HL-60/S4 (cell line): ENCODE measurements around the gene GABRG3.

Source experiments
- in situ Hi-C: fragments of 300-500 bp; cut with MboI; formaldehyde crosslinking; loops from 2 replicates; pipeline ENCODE4 v1.14.3; 2022; ENCODE audit warnings: low sequenced_read_pairs

Gene GABRG3

GRCh38 chr15:27094235-27094634 is 123.3 kb downstream of the GABRG3 start:
- in situ Hi-C loops, result no loop called here

DNA sequence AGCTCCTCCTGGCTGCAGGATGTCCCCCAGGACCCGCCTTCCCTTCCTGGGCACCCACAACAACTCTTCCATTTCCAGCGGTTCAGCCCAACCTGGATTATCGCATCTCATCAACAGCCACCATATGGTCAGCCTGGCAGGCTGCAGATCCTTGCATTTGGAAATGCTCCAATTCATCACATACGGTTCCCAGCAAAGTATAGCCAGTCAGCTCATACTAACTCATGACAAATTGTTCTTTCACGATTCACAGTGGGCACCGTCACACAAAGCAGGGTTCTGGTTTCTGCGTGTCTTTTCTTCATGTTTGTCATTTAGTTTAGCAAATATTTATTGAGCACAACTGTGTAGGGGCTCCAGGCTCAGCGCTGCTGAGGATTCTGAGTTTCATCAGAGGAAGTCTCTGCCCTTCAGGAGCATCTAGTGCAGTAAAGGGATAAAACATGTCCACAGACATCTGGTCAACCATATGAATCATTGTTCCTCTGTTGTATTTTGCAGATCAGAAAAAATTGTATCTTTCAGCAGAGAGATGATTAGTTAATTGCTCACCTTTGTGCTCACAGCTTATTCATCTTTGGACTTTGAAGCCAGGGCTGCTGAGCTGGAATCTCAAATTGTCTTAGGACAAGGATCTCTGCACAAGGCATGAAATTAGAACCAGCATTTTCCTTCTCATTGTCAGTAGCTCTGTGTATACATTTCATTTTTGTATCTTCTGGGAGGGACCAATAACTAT is 125.1 kb downstream of the GABRG3 start:
- in situ Hi-C loops, result no loop called here

- in situ Hi-C loops, result no loop called here
Observed at GRCh38 chr15:27097506-27097905, 126.5 kb downstream of the GABRG3 start.

- in situ Hi-C loops, result no loop called here
Observed at GRCh38 chr15:27101982-27102381, 131.0 kb downstream of the GABRG3 start.

DNA sequence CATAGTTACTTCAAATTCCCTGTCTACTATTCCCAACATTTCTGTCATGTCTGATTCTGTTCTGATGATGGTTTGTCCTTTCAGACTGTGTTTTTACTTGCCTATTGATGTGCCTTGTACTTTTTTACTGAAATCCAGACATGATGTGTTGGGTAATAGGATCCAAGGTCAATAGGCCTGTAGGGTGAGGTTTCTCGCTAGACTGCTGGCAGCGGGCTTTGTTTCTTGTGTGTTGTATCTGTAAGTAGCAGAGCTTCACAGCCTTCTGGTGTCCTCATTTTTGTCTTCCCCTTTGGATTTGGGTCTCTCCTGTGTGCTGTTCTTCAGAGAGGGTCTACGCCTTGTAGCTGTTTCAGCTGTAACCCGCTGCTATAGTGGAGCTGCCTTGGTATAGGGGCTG is 140.3 kb downstream of the GABRG3 start:
- in situ Hi-C loops, result no loop called here

GRCh38 chr15:27114473-27114872 is 143.5 kb downstream of the GABRG3 start:
- in situ Hi-C loops, result no loop called here

DNA sequence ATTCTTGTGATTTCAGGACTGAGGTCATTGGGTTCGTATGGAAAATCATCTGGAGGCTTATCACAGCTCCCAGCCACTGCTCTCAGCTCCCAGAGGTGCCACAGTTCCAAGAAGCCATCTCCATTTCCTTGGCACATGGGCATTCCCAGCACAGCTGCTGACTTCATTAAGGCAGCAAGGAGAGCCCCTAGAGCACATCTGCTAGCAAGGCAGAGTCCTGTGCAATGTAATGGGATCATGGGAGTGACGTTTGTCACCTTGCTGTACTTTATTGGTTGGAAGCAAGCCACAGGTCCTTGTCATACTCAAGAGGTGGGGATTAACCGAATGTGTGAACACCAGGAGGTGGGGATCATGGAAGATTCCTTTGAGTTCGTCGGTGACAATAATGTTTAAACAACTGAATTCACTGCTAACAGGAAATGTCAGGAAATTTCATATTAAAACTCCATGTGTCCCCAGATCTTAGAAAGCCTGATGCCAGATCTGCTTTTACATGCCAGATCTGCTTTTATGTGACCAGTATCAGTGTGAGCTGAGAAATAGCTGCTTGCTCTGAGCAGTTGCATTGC is 148.8 kb downstream of the GABRG3 start:
- in situ Hi-C loops, result no loop called here

DNA sequence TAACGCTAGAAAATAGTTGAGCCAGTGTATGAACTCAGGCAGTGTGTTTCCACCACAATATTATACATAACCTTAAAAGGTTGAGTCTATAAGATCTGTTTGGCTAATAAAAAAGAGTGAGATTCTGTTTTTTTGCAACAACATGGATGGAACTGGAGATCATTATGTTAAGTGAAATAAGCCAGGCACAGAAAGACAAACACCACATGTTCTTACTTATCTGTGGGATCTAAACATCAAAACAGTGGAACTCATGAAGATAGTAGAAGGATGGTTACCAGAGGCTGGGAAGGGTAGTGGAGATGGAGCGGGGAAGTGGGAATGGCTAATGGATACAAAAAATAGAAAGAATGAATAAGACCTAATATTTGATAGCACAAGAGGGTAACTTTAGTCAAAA is 150.7 kb downstream of the GABRG3 start:
- in situ Hi-C loops, result no loop called here

DNA sequence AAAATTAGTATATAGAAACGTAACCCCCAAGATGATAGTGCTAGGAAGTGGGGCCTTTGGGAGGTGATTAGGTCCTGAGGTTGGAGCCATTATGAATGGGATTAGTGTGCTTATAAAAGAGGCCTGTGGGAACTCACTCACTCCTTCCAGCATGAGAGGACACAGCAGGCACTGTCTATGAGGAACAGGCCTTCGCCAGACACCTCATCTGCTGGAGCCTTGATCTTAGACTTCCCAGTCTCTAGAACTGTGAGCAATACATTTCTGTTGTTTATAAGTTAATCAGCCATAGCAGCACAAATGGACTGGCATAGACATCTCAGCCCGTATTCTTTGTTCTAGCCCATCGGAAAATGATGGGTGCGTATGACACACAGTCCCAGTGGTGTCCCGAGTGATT is 152.3 kb downstream of the GABRG3 start:
- in situ Hi-C loops, result no loop called here

- in situ Hi-C loops, result no loop called here
Observed at GRCh38 chr15:27123808-27124207, 152.8 kb downstream of the GABRG3 start.

DNA sequence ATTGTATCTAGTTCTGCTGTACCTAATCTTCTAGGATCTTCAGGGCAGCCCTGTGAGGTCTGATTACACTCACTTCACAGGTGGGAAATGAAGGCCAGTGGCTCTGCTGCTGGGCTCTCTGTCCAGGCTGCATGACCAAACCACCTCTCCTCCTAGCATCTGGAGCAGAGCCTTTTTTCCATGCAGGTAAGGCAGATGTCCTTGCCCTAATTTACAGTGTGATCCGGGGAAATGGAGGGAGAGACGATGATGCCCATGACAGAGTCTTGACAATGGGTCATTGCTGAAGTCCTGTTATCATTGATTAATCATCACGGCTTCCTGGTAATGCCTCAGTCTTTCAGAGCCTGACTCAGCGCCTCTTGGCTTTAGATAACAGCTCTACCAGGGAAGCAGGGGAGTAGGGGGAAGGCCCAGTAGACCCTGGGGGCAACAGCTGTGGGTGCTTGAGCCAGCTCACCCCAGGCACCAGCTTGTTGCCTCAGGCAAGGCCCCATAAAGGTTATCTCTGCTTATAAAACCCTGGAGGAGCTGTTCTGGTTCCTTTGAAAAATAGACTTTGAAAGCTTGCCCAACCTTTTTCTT is 153.4 kb downstream of the GABRG3 start:
- in situ Hi-C loops, result no loop called here

DNA sequence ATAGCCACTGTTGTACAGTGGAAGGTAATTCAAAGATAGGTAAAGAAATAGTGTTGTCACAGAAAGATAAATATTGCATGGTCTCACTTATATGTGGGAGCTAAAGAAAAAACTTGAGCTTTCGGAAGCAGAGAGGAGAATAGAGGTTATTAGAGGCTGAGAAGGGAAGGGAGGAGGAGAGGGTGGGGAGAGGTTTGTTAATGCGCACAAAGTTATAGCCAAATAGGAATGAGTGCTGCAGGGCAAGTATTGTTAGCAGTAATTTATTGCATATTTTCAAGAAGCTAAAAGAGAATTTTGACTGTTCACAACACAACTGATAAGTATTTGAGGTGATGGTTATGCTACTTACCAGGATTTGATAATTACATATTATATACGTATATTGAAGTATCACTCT is 154.2 kb downstream of the GABRG3 start:
- in situ Hi-C loops, result no loop called here

DNA sequence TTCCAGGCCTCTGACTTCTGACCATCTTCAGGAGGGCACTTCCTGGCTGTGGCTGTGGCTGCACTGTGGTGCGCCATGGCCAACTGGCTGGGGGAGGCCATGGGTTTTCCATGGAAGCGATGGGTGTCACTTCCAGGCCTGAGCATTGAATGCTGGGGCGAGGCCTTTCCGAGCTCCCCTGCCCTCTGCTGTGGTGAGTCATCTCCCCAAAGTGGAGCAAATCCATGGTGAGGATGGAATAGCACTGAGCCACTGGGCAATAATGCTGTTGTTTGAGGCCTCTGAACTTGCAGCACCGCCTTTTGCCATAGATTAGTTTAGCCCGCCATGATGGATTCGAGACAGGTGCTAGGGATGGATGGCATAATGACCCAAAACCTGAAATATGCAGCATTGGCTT is 155.5 kb downstream of the GABRG3 start:
- in situ Hi-C loops, result no loop called here

- in situ Hi-C loops, result no loop called here
Observed at GRCh38 chr15:27127815-27128570, 157.0 kb downstream of the GABRG3 start.

DNA sequence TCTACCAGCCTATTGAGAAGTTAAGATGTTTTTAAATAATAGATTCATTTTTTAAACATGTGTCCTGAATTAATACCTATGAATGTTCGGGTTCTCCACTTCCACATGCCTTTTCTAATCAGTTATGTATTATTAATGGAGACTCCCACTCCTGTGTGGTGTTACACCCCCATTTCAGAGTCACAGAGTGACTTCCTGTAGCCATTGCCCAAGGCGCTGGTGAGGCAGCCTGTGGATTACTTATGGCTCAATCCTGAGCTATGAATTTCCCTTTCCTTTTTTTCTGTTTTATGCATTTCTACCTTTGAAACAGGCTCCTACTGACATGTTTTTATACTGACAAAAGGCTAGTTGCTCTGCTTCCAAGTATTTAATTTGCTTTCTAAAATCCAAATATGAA is 162.3 kb downstream of the GABRG3 start:
- in situ Hi-C loops, result no loop called here

DNA sequence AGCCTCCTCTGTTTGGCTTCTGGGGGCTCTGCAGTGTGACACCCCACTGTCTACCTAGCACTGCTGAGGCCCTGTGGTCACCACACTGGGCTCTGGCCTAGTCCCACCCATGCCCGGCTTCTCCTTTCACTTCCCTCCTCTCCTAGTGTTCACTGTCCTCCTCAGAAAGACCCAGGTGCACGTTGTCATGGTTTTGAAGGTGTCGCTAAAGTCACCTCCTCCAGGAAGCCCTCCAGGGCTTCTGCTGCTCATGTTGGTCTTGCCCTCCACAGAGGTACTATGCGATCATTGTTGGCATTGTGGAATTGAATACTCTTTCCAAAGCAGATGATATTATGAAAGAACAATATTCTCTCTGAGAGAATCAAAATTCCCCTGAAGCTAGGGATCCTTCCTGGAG is 163.5 kb downstream of the GABRG3 start:
- in situ Hi-C loops, result no loop called here

DNA sequence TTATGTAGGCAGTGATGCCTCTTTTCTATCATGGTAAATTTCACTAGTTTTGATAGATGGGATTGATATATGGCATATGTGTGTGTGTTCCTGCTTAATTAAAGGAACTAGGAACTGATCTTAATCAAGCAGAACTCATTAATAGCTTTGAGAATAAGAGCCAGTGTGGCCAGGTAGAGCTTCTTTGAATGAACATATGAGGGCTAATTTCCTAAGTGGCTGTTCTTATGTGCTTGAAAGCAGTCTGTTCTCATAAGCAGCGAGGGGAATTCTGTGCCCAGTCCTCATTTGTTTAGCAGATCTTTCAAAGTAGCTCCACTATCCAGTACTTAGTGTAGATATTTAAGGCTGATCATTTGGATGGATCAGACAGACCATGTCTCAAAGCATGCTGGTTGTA is 164.2 kb downstream of the GABRG3 start:
- in situ Hi-C loops, result no loop called here

- in situ Hi-C loops, result no loop called here
Observed at GRCh38 chr15:27137127-27137526, 166.1 kb downstream of the GABRG3 start.

DNA sequence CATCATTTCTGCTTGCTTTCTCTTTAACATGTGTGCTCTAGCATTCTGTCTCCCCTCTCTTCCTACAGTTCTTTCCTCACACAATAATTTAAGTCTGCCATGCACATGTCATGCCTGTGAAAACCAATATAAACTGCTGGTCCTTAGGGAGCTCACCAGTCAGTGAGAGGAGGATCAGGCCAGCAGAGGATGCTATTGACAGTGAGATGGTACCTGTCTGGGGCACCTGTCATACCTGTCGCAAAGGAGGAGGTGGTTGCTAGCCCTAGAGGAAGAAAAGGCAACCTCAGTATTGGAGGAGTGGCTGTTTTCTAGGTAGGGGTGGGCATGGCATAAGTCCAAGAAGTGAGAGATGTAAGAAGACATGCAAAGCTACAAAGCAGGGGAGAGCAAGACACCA is 194.6 kb downstream of the GABRG3 start:
- in situ Hi-C loops, result no loop called here

DNA sequence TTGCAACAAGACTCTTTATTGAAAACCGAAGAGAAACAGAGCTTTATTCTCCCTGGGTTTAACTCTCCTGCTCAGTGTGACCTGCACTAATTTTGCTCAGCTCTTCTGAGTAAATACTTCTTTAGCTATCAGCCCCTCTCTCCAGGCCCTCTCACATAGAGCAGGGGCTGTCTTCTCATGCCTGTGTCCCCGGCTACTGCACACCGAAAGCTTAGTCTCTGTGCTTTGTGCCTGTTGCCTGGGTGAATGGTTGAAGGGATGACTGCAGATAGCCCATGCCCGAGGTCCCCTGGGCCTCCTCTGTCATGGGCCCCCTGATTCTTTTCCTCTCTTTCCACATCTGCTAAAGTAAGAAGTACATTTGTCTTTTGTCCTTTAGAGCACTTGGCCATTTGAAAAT is 195.9 kb downstream of the GABRG3 start:
- in situ Hi-C loops, result no loop called here

GRCh38 chr15:27167738-27168137 is 196.8 kb downstream of the GABRG3 start:
- in situ Hi-C loops, result no loop called here

DNA sequence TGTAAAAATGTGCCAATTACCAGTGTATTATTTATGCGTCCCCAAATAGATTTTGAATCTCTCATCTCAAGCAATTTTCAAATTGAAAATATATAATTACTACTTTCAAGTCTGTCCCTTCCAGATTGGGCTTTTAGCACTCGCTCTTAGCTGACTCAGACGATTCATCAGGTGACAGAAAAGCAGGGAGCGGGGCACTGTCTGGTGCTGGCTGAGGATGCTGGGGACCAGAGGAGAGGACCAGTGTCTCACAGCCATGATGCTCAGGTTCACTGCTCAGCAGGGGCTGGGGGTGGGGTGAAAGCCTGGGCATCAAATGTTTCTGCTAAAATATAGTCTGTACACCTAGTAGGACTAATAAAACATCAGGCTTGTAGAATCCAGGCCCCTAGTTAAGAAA is 199.9 kb downstream of the GABRG3 start:
- in situ Hi-C loops, result no loop called here
